Measurements from ENCODE around the gene NQO1.

NQO1 gene

DNA sequence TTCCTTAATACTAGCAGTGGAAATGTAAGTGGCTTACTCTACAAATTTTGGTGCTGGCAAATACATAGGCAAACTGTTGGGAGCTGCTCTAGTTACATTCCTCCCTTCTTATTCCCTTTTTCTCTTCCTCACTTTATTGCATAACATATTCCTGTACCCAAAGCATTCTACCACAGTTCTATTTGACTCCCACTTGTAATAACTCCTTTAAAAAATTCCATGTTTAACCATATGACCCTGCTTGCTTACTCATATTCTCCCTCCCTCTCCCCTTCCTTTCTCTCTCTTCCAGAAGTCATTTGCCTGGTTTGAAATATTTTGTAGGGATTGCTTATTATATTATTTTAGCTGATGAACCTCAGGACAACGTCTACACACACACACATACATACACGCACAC is 22.7 kb downstream of the NQO1 start:
- no peak for DNase-seq

GRCh38 chr16:69701866-69702265 is 24.5 kb downstream of the NQO1 start:
- no peak for DNase-seq

GRCh38 chr16:69701452-69701851 is 24.9 kb downstream of the NQO1 start:
- DNase-seq: no peak

GRCh38 chr16:69699915-69700314 is 26.4 kb downstream of the NQO1 start:
- DNase-seq: no peak

DNA sequence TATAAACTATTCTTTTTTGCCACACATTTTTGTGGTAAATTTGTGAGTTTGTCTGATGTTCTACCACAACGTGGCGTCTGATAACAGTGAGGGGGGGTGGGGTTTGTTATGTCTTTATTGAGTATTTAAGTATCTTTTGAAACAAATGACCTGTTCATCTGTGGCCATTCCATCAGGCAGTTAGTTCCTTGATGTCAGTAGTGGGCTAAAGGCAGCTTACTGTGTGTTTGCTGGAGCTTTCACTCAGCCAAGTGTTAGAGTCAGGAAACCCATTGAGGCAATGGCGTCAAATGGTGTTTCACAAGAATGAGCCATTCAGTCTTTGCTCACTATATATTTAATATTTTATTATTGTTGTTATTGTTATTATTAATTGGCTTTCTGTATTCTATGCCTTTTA is 28.0 kb downstream of the NQO1 start:
- no peak for DNase-seq

DNA sequence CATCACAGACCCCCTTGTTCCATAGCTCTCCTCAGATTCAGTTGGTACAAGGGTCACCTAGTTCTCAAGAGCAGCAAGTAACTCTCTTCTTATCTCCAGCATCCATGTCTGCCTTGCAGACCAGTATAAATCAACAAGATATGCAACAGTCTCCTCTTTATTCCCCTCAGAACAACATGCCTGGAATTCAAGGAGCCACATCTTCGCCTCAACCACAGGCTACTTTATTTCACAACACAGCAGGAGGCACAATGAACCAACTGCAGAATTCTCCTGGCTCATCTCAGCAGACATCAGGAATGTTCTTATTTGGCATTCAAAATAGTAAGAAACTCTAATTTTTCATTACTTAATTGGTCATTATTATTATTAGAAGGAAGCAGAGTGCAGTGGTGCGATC is 32.4 kb downstream of the NQO1 start:
- no peak for DNase-seq

DNA sequence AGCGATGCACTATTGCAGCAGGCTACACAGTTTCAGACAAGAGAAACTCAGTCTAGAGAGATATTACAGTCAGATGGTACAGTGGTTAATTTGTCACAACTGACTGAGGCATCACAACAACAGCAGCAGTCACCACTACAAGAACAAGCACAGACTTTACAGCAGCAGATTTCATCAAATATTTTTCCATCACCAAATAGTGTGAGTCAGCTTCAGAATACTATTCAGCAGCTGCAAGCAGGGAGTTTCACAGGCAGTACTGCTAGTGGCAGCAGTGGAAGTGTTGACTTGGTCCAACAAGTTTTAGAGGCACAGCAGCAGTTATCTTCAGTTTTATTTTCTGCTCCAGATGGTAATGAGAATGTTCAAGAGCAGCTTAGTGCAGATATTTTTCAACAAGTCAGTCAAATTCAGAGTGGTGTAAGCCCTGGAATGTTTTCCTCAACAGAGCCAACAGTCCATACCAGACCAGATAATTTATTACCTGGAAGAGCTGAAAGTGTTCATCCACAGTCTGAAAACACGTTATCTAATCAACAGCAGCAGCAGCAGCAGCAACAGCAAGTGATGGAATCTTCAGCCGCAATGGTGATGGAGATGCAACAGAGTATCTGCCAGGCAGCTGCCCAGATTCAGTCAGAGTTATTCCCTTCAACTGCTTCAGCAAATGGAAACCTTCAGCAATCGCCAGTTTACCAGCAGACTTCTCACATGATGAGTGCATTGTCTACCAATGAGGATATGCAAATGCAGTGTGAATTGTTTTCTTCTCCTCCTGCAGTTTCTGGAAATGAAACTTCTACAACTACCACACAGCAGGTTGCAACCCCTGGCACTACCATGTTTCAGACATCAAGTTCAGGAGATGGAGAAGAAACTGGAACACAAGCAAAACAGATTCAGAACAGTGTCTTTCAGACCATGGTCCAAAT is 34.1 kb downstream of the NQO1 start:
- no peak for DNase-seq

DNA sequence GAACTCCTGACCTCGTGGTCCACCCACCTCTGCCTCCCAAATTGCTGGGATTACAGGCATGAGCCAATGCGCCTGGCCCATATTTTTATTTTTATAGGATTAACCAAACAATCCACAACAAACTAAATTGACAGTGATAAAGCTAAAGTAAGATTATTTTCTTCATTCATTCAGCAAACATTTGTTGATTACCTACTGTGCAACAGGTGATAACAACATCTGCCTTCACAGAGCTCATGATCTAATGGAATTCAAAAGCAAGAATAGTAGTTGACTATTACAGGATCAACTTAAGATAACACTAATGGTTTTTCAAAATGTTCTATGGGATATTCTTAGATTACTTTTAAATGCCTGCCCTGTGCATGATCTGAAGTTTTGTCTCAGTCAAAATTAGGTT is 37.8 kb downstream of the NQO1 start:
- DNase-seq: no peak

- DNase-seq: no peak
Observed at GRCh38 chr16:69680358-69680757, 46.0 kb downstream of the NQO1 start.

DNA sequence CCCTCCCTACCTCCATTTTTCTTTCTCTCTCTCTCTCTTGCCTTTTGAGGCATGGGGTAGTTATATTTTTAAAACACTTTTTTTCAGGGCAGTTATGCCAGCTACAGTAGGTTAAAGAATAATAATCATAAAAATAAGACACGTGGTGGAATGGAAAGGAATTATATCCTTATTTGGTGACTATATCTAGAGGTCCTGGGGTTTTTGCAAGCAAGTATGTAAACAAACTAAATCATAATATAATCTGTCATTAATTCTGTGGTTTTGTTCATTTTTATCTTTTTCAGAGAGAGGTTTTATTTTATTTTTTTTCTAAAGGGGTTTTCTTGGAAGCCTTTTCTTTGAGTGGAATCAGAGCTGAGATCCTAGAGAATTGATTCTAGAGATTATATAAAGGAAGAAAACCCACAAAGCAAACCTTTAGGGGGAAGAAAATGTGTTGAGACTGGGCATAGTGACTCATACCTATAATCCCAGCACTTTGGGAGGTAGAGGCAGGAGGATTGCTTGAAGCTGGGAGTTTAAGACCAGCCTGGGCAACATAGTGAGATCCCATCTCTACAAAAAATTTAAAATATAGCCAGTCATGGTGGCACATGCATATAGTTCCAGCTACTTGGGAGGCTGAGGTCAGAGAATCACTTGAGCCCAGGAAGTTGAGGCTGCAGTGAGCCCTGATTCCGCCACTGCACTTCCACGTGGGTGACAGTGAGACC is 53.2 kb downstream of the NQO1 start:
- DNase-seq: no peak

DNA sequence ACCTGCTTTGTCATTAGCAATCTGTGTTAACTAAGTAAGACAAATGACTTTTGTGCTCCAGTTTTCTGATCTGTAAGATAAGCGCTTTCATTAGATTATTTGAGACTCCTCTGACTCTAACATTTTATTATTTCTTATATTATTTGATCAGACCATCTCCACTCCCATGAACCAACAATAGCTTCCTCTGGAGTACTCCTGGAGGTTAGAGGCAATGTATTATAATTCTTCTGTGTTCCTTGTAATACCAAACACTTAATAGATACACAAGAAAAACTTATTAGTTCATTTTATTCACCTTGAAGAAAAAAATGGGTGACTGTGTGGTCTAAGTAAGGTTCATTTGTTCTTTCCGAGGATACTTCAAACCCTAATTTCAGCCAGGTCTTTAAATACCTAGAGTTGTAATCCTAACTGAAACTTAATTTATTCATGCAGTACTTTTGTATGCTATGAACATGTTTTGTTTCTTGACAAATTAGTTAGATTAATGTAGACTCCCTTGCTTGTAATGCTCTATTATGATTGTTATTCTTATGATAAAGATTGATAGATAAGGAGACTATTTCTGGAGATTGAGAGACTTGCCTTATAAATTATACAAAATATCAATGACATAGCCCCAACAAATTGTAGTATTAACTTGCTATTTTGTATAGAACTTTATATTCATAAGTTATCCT is 53.9 kb downstream of the NQO1 start:
- no peak for DNase-seq

- no peak for DNase-seq
Observed at GRCh38 chr16:69669577-69669976, 56.8 kb downstream of the NQO1 start.

DNA sequence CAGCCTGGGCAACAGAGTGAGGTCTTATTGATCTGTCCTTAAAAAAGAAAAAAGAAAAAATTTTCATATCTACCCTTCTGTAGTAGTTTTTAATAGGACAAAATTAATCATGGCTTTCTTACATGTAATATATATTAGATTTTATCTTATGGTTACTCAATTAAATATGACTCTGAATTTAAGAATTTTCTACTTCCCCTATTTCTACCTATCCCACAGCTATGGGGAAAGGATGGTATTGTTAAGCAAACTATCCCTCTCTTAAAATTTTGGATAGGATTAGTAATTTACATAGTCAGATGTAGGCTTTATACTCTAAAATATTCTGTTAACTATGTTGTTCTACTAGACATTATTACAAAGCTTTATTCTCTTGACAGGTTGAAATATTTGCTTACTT is 62.5 kb downstream of the NQO1 start:
- DNase-seq: no peak

DNA sequence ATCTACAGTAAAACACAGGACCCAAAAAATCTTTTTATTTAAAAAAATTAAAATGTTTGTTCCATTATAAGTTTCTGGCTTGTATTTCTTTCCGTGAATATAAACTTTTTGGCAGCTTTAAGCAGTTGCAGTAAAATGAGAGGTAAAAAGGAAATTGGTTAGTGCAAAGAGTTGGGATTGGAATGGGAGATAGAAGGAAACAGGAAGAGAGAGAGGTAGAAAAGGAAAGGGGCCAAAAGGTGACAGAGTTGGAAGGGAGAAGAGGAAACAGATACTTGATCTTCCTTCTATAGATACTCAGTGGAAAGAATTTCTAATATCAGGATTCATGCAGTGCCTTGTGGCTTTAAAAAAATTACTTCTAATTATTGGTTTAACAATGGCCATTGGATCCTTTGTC is 63.5 kb downstream of the NQO1 start:
- no peak for DNase-seq

GRCh38 chr16:69660166-69660565 is 66.2 kb downstream of the NQO1 start:
- no peak for DNase-seq

Measured in NCI-H526 treated with DMSO at 0.1 percent for 48 hours (cell line).